Measurements from ENCODE around the gene FAM20C. TPM values are rescaled to one million over a fixed set of nuclear protein-coding genes. Genes with fewer than 3 reads are reported as not detected.

Gene FAM20C
- total and polyA plus RNA-seq, 2 donors (not counting 3 experiments of a cell fraction or from before 2014, with no cell fraction given): 14.2 to 34.5 TPM

DNA sequence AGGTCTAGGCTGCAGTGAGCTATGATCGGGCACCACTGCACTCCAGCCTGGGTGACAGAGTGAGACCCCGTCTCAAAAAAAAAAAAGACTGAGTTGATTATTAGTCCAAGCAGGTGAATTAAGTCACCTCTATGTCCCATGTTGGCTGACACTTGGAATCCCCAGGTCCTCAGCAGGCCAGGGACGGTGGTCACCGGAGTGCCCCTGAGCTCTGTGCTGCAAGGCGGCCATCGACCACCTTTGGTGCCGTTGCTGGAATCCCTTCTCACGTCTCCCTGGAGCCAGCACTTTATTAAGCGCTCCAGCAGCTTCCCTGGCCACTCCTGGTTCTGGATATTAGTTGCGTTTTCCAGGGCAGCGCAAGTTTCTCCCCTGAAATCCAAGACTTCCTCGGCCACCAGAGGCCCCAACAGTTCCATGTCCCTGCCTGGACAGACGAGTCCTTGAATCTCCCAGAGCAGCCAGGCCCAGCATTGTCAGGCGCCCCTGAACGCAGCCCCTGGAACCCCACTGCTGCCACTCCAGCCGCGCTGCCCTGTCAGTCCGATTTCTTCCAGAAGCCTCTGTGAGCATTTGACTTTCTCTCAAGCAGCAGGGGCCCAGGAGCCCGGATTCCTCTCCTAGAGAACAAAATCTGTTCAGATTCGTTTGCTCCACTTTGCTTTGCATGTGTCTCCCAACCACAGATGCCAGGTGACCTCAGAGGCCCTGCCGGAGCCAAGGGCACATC is 59.2 kb downstream of the FAM20C start:
- Histone ChIP-seq H3K27ac (ENCODE audit: insufficient read depth, low read depth, low read length) (no peak overlapping the region), H3K27me3 (ENCODE audit: control insufficient read depth in 2 of 2, insufficient read depth in 2 of 2, low read length in 2 of 2) (no peaks in the 10 kb centered on the region), H2AFZ (ENCODE audit: low read depth, low read length) (no peak overlapping the region), H3K9me1 (replicated peaks; ENCODE audit: control insufficient read depth, extremely low read depth, insufficient read depth, low read length) (no peaks in the 10 kb centered on the region), H4K20me1 (replicated peaks; ENCODE audit: control insufficient read depth, extremely low read depth, insufficient read depth, low read length) (no peaks in the 10 kb centered on the region), H3K79me2 (ENCODE audit: control insufficient read depth, insufficient read depth, low read length) (no peaks in the 10 kb centered on the region), H3K4me1 (ENCODE audit: control insufficient read depth, extremely low read depth, insufficient read depth, low read length) (no peaks in the 10 kb centered on the region), H3K36me3 (ENCODE audit: control insufficient read depth in 2 of 2, extremely low read depth in 1 of 2, insufficient read depth in 2 of 2, low read length in 2 of 2) (peaks cover 0 to 5% of the 10 kb centered on the region in 2 experiments), H3K4me2 (ENCODE audit: insufficient read depth, low read length) (no peak overlapping the region), H3K9ac (replicated peaks; ENCODE audit: extremely low read depth, insufficient read depth, low read length) (no peak overlapping the region), H3K4me3 (replicated peaks in 1 of 3; ENCODE audit: insufficient read depth in 1 of 3, low read depth in 1 of 3, low read length in 3 of 3) (no peak overlapping the region), H3K9me3 (replicated peaks; ENCODE audit: control insufficient read depth, insufficient read depth, low read length) (no peaks in the 10 kb centered on the region)
- ChIA-PET POLR2A (no interaction called here), CTCF (no interaction called here)
- FAIRE-seq (no peak), DNase-seq (ENCODE audit: low read depth, low spot score) (no peak)
- no peak for TF ChIP-seq EZH2 (IDR thresholded peaks at IDR 0.05; ENCODE audit: borderline replicate concordance, low read depth, low read length, severe bottlenecking)
- TF ChIP-seq GATA2 (IDR thresholded peaks at IDR 0.05; ENCODE audit: insufficient read depth, insufficient read length, low read depth, low read length): no peak
- no peak for TF ChIP-seq POLR2AphosphoS5 (IDR thresholded peaks at IDR 0.05; ENCODE audit: insufficient read depth, low read depth, low read length)
- no peak for TF ChIP-seq JUN (IDR thresholded peaks at IDR 0.05; ENCODE audit: borderline replicate concordance, insufficient read depth, insufficient read length, low read depth)
- TF ChIP-seq, protein P1, sequence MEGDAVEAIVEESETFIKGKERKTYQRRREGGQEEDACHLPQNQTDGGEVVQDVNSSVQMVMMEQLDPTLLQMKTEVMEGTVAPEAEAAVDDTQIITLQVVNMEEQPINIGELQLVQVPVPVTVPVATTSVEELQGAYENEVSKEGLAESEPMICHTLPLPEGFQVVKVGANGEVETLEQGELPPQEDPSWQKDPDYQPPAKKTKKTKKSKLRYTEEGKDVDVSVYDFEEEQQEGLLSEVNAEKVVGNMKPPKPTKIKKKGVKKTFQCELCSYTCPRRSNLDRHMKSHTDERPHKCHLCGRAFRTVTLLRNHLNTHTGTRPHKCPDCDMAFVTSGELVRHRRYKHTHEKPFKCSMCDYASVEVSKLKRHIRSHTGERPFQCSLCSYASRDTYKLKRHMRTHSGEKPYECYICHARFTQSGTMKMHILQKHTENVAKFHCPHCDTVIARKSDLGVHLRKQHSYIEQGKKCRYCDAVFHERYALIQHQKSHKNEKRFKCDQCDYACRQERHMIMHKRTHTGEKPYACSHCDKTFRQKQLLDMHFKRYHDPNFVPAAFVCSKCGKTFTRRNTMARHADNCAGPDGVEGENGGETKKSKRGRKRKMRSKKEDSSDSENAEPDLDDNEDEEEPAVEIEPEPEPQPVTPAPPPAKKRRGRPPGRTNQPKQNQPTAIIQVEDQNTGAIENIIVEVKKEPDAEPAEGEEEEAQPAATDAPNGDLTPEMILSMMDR (IDR thresholded peaks at IDR 0.05; ENCODE audit: extremely low read depth in 1 of 2, insufficient read depth in 1 of 2, low read depth in 1 of 2, low read length in 2 of 2): no peak
- TF ChIP-seq, protein P2, sequence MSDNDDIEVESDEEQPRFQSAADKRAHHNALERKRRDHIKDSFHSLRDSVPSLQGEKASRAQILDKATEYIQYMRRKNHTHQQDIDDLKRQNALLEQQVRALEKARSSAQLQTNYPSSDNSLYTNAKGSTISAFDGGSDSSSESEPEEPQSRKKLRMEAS (IDR thresholded peaks at IDR 0.05; ENCODE audit: insufficient read depth, insufficient read length): no peak
- TF ChIP-seq FOS (IDR thresholded peaks at IDR 0.05; ENCODE audit: borderline replicate concordance, insufficient read depth, low read length): no peak
- TF ChIP-seq MYC (IDR thresholded peaks at IDR 0.05; ENCODE audit: low read depth, low read length): no peak
- no peak for TF ChIP-seq POLR2A (IDR thresholded peaks at IDR 0.05; ENCODE audit: low read depth, low read length)
- intact Hi-C loops (cut with micrococcal nuclease): no loop called here
- dilution Hi-C loops (cut with MboI; ENCODE audit: extremely low pct_ligation_motif_present, low sequenced_read_pairs): no loop called here
- BruUV-seq (replicated peaks): no TSS peak
